AG09309 (cell line): ENCODE results near the gene VMAC.

Experiments
- DNase-seq: peaks from one replicate; pipeline ENCODE4 v3.0.0-alpha.2; 2010; ENCODE audit warnings: low read depth
- H3K4me3 ChIP-seq: 2 replicates; pipeline ENCODE4 v1.5.1; 2011; ENCODE audit warnings: mild to moderate bottlenecking, low read depth, low read length, moderate library complexity; ENCODE audit not compliant: control insufficient read depth
- CTCF ChIP-seq: IDR thresholded peaks from 2 replicates; pipeline ENCODE4 v1.5.1; 2011; ENCODE audit warnings: mild to moderate bottlenecking, low read depth, low read length, inconsistent platforms; ENCODE audit not compliant: insufficient read depth, control insufficient read depth; ENCODE audit errors: missing control alignments

VMAC gene

GRCh38 chr19:5917431-5918107 lies 12.9 kb downstream of the VMAC start:
- DNase-seq: no peak
- no peak overlapping the region for H3K4me3 ChIP-seq
- no peak for TF ChIP-seq CTCF

- no peak for TF ChIP-seq CTCF
- no peak for DNase-seq
- H3K4me3 ChIP-seq: no peak overlapping the region
These were observed 13.9 kb downstream of the VMAC start for GRCh38 chr19:5918463-5919079.

- no peak overlapping the region for H3K4me3 ChIP-seq
- TF ChIP-seq CTCF: no peak
- no peak for DNase-seq
These were observed 17.0 kb downstream of the VMAC start for GRCh38 chr19:5921516-5922160.

GRCh38 chr19:5922161-5922545 lies 17.5 kb downstream of the VMAC start:
- H3K4me3 ChIP-seq: no peak overlapping the region
- no peak for TF ChIP-seq CTCF
- DNase-seq: no peak

GRCh38 chr19:5923356-5923755 lies 18.7 kb downstream of the VMAC start:
- no peak for TF ChIP-seq CTCF
- H3K4me3 ChIP-seq: no peak overlapping the region
- no peak for DNase-seq

GRCh38 chr19:5925830-5926427 lies 21.3 kb downstream of the VMAC start:
- DNase-seq: no peak
- no peak for TF ChIP-seq CTCF

More at GRCh38 chr19:5925830-5926427, 21.3 kb downstream of the VMAC start:
- no peak overlapping the region for H3K4me3 ChIP-seq
